CD4-positive, alpha-beta T cell treated with Interleukin-21 for 1 hour (primary cell): Measurements from ENCODE around the gene ARID4B.
A peak's percentile ranks its signal among the peaks of the same experiment; 100 is the strongest.
"Not testable (repeated sequence)": the region's sequence is repeated elsewhere in the genome, so short reads cannot be mapped to it uniquely, and the experiment has no call there.

ENCODE experiments used
- DNase-seq: peaks from one replicate; pipeline ENCODE4 v3.0.0-alpha.2; 2020

The ARID4B gene

DNA sequence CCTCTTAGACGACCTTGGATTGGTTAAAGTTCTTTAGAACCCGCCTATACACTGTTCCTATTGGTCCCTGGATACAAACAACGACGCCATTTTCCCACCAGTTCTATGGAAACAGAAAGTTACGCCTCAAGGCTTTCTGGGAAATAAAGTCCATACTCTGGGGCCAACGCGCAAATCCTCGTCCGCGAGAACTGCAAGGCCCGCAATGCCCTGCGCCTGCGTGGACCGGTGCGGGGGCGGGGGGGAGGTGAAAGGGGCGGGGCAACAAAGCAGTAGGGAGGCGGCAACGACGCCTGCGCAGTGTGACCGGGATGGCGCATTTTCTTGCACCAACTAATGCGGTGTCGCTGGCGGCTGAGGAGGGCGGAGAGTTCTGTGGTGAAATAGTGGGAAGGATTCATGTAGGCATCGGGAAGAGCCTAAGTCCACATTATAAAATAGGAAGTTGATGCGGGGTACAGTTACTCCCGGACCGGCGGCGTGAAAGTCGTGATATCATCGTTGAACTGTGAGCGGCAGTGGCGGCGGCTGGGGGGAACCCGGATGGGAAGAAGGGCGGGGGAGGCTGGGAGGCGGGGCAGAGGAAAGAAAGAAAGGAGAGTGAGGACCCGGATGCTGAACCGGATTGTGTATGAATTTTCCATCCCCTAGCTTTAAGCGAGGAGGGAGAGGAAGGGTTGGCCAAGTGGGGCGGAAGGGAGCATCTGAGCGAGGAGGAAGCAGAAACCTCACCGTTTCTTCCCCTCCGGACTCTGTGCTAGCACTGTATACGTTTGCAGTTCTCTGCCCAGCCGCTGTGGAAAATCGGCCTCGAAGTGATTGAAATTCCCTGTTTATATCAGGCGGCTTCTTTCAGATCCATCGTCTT, 526 bp upstream of the ARID4B start, which contains the start of gene GGPS1:
GGPS1 (plus strand) TSS at position 300 of the 868 bp plus-strand sequence. CDS start 6,695 bp downstream, outside the sequence.
- peak; percentile 100 for DNase-seq

DNA sequence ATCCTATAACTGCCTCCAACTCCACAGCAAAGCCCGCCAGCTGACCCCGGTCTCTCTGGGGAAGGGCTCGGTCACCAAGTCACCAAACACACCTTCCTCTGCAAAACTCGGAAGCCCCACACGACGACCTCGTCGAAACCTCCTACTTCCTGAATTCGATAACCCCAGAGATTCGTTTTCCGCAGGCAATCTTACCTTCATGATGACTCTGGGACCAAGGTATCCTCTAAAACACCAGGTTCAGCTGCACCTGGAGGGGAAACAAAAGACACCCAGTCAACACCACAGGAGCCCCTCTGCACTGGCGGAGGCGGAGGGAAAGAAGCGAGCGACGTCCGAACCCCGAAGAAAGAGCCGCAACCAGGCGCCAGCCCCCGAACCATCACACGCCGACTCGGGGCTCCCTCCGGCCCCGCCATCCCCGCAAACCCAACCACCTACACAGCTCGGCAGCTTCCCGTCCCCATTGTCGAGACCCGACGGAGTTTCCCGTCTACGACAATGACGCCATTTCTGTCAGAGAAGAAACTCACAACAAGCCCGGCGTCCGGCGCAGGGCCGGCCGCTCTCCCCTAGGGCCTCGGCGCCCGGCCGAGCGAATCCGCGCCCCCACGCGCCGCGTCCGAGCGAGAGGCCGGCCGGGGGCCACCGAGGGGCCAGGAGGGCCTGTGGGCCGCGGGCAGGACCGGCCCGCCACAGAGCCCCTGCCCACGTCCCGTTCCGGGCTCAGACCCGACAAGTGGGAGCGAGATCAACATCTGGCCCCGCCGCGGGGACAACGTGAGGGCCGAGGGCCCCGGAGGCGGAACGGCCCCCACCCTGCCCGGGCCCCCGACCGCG, 1.0 kb downstream of the ARID4B start:
- peak; percentile 76 for DNase-seq

DNA sequence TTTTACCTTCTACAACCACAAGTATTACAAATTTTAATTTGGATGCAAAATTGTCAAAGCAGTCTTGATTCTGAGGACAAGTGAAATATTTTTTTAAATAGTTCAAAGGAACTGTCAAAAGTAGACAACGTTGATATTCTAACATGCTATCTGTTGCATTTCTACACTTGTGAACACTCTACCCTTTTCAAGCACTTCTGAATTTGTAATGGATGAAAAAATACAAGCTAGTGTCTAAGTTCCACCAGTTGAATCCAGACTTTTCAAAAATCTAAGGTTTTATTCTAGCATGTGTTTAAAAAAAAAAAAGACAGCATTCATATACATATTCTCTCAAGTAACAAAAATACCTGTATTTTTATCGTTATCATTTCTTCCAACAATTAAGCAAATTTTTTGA, 2.1 kb downstream of the ARID4B start:
- DNase-seq, result no peak

DNA sequence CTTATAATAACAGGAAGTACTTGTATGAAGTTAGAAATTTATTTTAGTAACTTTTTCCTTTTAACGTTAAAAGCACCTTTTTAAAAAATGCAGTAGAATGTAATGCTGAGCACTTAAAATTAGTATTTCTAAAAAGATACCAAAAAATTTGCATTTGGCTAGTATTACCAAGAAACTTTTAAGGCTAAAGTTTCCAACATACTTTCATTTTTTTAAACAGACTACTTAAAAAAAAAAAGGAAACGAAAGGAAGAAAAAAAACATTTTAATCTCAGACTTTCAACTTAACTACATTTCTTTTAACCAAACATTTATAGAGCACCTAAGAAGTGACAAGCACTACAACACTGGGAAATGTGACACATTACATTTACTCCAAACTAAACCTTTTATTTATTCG, 2.8 kb downstream of the ARID4B start:
- no peak for DNase-seq

DNA sequence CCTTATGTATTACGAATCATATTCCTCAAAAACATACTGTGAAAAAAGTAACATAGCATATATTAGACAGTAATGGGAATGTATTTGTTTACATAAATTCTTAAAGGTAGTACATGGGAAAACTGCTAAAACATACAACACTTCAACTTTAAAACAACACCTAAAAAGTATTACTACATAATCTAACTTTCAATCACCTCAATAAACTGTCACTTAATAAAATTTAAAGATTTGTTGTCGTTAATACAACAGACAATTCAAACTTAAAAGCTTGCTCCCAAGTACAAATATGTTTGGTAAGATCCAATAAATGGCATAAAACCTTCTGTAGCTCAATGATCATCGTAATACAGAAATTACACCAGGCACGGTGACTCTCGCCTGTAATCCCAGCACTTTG, 3.7 kb downstream of the ARID4B start:
- DNase-seq, result no peak

DNA sequence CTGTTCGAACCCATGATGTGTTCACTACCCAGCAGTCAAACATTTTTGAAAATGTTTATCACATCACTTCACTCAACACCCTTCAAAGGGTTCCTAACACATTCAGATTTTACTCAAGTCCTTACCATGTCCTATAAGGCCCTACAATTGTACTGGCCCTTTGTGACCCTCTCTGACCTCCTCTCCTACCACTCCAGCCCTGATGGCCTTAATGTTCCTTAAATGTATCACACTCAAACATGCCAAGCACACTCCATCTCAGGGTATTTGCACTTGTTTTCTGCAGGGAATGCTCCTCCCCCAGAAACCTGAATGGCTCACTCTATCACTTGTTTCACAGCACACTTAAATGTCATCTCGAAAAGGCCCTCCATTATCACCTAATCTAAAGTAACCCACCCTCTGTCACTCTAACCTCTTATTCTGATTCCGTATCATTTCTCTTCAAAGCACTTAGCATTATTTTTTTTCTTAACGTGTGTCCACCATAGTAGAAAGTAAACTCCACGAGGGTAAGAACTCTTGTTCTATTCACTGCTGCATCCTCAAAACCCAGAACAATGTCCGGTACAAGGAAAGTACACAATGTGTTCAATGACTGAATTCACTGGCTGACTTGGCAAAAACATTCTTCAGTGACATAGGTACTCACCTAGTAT, 7.3 kb downstream of the ARID4B start:
- DNase-seq, result no peak

DNA sequence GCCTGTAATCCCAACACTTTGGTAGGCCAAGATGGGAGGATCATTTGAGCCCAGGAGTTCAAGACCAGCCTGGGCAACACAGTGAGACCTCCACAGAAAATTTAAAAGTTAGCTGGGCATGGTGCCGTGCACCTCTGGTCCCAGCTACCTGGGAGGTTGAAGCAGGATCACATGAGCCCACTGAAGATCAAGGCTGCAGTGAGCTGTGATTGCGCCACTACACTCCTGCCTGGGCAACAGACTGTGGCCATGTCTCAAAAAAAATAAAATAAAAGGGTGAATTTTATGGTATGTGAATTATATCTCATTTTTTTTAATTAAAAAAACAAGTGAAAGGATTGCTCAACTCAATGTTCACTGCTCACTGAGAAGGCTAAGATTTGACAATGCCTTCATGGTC, 8.7 kb downstream of the ARID4B start:
- no peak for DNase-seq

DNA sequence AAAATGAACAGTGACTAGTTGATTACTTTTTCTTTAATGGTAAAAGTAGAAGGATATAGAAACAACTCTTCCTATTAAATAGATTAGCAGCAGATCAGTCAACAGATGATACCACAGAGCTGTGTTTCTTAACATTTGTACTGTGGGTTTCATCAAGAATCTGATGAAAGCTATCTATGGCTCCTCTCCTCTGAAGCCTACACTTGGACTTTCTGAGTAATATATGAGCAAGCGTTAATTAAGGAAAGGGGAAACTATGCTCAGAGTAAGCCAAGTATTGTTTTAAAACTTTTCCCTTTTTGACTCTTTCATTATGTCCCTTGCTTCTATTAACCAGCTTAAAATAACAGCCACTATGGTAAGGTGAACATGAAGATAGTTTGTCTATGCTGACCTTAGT, 10.8 kb downstream of the ARID4B start:
- DNase-seq, result no peak

DNA sequence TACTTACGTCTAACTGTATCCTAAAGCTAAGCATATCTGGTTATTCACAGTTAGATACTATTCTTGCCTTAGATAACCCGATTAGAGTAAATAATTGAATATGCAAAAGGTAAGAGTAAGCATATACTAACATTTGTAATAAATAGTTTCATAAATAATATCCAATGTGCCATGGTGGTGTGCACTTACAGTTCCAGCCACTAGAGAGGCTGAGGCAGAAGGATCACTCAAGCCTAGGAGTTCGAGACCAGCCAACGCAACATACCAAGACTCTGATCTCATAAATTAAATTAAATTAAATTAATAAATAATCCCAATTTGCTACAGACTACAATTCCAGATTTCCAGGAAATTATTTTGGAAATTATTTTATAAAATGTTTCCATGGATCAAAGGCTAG, 12.2 kb downstream of the ARID4B start:
- no peak for DNase-seq

DNA sequence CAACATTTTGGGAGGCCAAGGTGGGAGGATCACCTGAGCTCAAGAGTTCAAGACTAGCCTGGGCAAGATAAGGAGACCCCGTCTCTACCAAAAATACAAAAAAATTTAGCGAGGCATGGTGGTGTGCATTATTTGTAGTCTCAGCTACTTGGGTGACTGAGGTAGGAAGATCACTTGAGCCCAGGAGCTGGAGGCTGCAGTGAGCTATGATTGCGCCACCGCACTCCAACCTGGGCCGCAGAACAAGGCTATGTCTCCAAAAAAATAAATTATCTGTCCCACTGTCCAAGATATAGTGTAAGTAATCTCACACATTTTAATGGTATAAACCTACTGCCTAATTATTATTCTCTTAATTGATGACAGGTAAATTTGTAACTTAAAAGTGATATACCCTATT, 12.8 kb downstream of the ARID4B start:
- DNase-seq, result no peak

DNA sequence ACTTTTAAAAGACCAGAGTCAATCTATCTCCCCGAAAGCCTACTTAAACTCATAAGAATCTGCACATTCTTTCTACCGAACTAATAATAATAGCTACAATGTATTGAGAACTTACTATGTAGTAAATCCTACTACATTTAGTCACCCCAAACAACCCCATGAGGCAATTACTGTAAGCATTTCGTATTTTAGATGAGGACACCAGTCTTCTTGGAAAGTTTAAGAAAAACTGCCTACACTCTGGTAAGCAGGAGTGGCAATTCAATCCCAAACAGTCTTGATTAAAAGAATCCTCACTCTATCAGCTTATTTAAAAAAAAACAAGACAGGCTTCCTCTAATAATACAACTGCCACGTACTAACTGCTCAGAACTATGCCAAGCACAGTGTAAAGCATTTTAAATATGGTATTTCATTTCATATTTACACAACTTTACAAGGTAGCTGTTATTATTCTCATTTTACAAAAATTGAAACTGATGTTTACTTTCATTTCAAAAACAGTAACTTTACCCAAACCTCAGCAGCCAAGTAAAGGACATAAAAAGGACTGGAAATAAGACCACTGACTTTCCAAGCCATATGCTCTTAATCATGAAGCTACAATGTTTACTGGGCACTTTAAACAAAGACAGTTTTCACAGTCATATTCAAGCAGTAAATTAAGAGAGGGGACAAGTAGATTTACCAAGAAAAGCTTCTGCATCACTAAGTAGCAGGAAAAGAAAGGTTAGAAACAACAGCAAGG, 13.9 kb downstream of the ARID4B start:
- no peak for DNase-seq

DNA sequence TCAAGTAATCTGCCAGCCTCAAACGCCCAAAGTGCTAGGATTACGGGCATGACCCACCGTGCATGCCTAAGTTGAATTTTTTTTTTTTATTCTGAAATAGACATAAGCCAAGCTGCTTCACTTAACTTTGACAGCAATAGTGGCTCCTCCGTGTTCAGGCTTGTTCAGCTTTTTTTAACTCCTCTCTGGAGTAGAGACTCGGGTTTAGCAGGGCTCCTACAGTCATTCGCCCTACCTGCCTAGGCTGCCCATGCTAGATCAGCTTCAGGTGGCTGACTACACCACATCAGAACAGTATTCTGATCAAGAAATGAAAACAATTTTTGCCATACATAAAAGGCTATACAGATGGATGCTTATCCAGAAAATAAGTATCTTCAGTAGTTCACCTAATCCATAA, 14.7 kb downstream of the ARID4B start:
- DNase-seq, result no peak

DNA sequence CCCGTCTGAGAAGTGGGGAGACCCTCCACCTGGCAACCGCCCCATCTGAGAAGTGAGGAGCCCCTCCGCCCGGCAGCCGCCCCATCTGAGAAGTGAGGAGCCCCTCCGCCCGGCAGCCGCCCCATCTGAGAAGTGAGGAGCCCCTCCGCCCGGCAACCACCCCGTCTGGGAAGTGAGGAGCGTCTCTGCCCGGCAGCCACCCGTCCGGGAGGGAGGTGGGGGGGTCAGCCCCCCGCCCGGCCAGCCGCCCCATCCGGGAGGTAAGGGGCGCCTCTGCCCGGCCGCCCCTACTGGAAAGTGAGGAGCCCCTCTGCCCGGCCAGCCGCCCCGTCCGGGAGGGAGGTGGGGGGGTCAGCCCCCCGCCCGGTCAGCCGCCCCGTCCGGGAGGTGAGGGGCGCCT, 18.8 kb downstream of the ARID4B start:
- DNase-seq, result not testable (repeated sequence)

DNA sequence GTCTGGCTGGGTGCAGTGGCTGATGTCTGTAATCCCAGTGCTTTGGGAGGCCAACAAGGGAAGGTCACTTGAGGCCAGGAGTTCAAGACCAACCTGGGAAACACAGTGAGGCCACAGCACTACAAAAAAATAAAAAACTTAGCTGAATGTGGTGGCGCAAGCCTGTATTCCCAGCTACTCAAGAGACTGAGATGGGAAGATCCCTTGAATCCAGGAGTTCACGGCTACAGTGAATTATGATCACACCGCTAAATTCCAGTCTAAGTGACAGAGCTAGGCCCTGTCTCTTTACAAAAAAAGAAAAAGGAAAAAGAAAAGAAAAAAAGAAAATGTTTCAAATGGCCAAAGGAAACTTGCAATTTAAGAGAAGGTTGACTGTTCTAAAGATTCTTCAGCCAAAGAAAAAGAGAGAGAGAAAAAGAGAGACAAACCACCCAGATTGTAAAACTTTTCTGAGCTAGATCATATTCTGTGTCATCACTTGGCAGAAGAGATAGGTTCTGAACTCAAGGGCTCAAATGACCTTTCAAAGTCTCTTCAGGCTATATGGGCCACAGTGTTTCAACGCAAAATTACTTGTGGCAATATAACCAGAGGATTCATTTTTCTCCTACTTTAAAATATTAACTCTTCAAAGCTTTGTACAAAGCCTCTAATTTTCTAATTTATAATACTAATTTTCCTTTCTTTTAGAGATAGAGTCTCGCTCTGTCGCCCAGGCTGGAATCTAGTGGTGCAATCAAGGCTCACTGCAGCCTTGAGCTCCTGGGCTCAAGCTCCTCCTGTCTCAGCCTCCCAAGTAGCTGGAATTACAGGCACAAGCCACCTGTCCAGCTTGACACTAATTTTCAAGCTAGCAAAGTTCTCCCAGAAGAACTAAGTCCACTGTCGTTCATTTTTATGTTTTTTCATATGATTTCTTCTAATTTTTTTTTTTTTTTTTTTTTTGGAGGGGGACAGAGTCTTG, 20.5 kb downstream of the ARID4B start:
- DNase-seq, result no peak

DNA sequence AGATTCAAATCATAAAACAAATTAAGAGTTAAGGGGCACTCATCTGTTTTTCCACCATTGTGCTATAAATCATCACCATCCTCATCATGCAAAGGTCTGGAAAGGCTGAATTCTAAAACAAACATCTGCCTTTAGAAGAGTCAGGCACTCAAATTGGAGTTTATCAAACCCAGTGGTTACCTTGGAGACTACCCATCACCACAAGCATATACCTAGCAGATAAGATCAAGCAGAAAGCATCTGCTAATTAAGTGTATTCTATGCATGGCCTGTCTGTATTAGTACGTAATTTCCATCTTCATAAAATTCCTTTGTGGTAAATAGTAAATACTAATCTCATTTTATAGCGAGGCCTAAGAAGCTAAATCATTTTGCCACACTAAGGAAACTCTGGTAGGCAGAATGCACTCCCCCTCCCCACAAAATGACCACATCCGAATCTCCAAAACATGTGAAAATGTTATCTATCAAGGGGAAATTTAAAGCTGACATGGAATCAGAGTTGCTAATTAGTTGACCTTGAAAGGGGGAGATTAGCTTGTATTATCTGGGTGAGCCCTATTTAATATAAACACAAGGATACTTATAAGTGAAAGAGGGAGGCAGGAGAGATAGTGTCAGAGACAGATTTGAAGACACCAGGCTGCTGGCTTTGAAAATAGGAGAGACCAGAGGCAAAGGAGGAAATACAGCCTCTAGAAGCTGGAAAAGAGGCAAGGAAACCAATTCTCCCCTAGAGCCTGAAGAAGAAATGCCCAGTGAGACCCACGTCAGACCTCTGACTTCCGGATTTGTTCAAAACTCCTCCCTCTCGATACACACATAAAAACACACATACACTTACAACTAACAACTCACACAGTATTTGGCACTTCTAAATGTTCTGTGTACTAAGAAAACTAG, 23.2 kb downstream of the ARID4B start:
- DNase-seq, result peak; percentile 82

DNA sequence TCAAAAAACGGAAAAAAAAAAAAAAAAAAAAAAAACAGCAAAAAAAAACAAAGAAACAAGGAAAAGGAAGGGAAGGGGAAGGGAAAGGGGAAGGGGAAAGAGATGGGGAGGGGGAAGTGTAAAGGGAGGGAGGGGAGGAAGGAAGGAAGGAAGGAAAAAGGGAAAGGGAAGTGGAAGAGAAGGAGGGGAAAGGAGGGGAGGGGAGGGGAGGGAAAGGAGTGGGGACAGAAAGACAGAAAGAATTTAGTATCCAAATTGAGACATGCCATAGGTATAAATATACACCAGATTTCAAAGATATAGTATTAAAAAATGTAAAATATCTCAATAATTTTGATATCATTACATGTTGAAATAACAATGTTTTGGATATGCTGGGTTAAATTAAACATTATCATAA, 25.8 kb downstream of the ARID4B start:
- DNase-seq, result no peak

DNA sequence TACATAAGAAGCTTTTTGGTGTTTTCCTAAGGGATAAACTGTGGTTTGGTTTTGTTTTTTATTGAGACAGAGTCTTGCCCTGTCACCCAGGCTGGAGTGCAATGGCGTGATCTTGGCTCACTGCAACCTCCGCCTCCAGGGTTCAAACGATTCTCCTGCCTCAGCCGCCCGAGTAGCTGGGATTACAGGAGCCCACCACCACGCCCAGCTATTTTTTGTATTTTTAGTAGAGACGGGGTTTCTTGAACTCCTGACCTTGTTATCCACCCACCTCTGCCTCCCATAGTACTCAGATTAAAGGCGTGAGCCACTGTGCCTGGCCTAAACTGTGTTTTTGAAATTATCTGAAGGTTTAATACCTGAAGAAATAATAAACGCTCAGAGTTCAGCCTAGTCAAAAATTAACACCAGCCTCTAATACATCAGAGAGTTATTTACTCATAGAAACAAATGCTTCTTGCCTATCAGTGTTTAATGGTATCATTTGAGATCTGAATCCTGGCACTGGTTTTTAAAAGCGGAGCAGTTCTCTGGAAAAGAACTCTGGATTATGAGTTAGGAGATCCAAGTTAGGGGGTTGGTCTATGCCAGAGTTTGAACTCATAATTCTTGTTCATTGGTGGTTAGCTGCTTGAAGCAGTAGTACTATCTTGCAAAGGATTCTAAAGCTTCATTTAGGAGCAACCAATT, 28.7 kb downstream of the ARID4B start:
- no peak for DNase-seq

DNA sequence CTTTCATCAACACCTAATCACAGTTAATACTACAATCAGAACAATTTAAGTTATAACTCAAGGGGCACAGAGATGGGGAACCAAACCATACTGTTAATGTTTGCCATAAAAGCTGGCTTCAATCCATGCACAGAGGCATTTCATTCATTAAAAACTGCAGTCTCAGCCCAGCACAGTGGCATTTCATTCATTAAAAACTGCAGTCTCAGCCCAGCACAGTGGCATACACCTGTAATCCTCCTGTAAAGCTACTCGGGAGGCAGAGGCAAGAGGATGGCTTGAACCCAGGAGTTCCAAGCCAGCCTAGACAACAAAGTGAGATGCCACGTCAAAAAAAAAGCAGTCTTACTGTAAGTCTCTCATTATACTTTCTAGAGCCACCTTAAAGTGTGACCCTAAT, 29.2 kb downstream of the ARID4B start:
- no peak for DNase-seq

DNA sequence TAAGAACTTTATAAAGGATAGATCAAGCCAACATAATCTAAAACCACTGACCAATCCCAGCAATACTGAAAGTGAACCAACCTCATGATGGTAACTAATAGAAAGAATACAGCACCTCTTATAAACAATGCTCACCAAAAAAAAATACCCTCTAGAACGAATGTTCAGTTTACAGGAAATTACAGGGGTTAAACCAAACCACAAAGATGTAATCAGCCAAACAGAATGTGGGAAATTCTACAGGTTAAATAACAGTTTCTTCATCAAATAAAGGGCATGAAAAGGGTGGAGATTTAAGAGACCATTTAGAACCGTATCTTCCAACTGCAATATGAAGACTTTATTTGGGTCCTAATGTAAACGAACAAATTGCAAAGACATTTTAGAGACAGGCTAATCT, 30.4 kb downstream of the ARID4B start:
- peak; percentile 87 for DNase-seq

DNA sequence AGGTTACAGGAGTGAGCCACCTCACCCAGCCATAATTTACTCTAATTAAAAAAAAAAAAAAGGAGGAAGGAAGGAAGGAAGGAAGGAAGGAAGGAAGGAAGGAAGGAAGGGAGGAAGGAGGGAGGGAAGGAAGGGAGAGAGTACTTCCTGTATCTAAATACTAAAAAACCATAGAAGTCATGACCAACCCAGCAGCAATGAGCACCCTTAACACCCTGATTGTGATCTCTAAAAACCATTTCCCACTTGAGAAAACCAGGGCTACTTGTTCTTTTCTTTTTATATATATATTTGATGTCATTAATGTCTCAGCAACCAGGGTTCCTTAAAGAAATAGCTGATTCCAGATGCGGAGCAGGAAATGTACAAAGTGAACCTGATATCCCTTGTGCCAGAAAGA, 31.2 kb downstream of the ARID4B start:
- DNase-seq, result peak; percentile 57
